GM19238 (cell line): ENCODE data around the gene VWA1.
A peak's percentile ranks its signal among the peaks of the same experiment; 100 is the strongest.
"Not testable (repeated sequence)": the region's sequence is repeated elsewhere in the genome, so short reads cannot be mapped to it uniquely, and the experiment has no call there.

Experiments
- DNase-seq: peaks from one replicate; pipeline ENCODE4 v3.0.0; 2011; ENCODE audit warnings: low spot score; ENCODE audit not compliant: insufficient read length

The VWA1 gene

DNA sequence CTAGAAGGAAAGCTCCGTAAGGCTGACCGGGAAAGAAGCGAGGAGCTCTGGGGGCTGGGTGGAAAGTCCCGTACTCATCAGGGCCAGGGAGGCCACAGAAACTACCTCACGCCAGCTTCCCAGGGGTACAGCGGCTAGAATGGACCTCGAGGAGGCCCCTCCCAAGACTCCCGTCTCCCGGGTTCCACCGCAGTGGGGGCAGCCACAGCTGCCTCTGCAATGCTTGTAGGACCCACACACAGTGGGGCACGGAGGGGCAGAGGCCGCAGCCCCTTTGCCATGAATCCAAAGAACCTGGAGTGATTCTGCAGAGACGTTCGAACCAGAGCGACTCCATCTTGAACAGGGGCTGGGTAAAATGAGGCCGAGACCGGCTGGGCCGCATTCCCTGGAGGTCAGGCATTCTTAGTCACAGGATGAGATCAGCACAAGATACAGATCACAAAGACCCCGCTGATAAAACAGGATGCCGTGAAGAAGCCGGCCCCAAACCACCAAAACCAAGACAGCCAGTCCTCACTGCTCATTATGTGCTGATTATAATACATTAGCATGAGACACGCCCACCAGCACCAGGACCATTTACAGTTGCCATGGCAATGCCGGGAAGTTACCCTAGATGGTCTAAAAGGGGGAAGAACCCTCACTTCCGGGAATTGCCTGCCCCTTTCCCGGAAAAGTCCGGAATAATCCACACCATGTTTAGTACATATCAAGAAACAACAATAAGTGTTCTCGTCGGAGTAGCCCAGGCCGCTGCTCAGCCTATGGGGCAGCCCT lies 12.8 kb upstream of the VWA1 start:
- DNase-seq = no peak

DNA sequence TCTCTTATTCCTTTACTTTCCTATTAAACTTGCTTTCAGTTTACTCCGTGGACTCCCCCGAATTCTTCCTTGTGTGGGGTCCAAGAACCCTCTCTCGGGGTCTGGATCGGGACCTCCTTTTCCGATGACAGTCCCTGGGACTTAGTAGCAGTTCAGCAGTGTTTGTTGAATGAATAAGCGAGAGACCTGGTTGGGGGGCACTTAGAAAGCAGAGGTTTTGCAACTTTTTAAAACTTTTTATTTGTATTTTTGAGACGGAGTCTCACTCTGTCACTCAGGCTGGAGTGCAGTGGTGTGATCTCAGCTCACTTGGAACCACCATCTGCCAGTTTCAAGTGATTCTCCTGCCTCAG lies 12.3 kb upstream of the VWA1 start:
- no peak for DNase-seq

- DNase-seq = no peak
Observed at GRCh38 chr1:1424707-1425106, 10.8 kb upstream of the VWA1 start.

DNA sequence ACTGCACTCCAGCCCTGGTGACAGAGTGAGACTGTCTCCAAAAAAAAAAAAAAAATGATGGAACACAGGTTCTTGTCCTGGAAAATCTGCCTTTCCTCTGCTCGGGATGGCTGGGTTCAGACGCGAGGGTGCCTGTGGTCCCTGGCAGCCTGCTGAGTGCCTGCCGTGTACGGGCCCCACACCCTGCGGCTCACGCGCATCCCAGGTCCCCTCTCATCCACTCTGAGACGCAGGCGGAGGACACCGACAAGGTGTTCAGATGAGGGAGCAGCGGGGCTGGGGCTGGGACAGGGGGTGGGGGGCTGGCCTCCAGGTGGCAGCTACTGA lies 10.1 kb upstream of the VWA1 start:
- DNase-seq = no peak

DNA sequence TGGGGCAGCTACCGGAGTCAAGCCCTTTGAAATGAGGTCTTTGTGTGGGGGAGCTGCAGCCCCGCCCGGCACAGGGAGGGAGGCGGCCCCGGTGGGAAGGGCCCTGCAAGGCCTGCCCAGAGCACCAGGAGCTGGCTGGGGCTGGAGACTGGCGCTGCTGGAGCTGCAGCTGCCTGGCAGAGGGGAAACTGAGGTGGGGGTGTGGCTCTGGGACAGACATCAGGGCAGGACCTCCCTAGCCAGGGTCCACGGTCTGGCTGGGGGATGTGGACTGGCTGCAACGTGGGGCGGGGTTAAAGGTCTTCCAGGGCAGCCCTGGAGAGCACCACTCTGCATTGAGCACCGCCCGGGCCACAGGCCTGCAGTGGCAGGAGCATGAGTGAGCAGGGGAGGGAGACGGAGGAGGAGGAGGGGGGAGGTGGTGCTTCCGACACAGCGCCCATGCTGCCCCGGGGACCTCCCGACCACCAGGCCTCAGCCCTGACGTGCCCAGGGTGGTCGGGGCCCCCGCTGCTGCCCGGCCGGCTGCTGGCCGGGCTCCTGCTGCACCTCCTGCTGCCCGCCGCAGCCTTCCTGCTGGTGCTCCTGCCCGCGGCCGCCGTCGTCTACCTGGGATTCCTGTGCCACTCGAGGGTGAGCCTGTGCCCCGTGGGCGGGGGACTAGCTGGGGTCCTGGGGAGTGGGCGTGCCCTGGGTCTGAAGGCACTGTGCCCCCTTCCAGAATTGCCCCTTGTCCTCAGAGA lies 9.6 kb upstream of the VWA1 start:
- no peak for DNase-seq

DNA sequence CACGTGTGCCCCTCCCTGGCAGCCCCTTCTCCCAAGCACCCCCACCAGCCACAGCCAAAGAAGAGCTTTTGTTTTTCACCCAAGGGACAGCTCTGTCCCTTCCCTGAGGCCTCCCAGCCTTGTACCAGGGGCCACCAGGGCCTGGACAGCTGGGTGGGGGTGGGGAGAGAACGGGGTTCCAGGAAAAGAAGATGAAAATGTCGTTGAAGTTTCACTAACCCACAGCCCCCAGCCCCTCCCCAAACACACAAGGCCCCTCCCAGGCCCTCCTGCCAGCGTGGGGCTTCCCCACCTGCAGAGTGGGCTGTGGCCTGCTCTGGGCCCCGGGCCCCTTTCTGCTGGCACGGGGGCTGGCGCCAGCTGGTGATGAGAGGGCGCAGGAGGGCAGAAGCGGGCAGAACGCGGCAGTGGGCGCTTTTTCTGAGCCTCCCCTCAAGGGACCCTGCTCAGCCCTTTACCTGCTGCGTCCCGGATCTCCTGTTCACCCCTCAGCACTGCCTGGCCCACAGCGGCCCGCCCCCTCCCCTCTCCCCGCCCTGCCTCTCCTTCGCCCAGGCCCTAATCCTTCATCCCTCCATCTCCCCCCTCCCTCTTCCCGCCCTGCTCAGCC lies 8.9 kb upstream of the VWA1 start:
- no peak for DNase-seq

DNA sequence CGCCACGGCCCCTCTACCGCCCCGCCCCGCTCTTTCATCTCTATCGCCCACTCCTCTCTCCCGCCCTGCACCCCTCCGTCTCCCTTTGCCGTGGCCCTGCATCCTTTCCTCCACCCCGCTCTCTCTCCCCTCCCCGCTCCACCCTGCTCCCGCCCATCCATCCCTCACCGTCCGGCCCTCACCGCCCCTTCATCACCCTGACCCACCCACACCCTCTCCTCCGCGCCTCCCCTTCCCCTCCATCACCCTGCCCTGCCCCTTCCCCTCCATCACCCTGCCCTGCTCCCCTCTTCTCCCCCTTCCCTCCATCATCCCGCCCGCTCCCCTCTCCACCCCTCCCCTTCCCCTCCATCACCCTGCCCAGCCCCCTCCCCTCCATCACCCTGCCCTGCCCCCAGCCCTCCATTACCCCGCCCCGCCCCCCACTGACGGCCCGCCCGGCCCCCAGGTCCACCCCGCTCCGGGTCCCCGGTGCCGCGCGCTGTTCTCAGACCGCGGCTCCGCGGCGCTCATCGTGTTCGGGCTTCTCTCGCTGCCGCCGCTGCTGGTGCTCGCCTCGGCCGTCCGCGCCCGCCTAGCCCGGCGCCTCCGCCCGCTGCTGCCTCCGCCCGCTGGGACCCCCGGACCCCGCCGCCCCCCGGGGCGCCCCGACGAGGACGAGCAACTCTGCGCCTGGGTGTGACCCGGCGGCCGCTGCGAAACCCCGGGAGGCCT lies 8.2 kb upstream of the VWA1 start:
- no peak for DNase-seq

- no peak for DNase-seq
Observed at GRCh38 chr1:1427820-1428148, 7.7 kb upstream of the VWA1 start.

DNA sequence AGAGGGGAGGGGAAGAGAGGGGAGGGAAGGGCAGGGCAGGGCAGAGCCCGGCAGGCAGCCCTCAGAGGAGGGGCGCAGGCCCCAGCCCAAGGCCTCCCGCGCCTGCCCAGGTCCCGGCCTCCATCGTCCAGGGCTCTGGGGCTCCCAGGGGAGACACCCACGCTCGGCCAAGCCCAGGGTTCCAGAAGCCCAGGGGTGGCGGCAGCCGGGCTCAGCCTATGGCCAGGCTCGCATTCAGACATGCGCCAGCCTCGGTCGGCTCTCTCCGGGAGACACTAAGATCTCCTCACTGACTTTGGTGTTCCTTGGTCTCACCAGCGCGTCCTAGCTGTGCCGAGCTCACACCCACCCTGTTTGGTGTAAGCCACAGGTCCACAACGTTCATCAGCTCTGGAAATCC lies 7.3 kb upstream of the VWA1 start:
- DNase-seq = no peak

GRCh38 chr1:1428967-1429366 lies 6.5 kb upstream of the VWA1 start:
- DNase-seq = not testable (repeated sequence)

DNA sequence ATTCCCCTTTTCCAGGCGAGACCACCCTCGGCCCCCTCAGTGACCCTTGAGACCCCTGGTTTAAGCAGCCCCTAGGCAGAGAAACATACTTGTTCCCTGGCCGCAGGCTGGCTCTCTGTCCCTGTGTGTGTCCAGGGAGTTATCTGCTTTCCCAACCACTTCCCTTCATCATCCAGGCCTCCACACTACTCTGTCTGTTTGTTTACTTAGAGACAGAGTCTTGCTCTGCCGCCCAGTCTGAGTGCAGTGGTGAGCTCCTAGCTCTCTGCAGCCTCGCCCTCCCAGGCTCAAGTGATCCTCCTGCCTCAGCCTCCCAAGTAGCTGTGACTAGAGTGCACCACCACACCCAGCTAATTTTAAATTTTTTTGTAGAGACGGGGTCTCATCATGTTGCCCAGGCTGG lies 5.8 kb upstream of the VWA1 start:
- no peak for DNase-seq

GRCh38 chr1:1430114-1430982 lies 5.1 kb upstream of the VWA1 start:
- no peak for DNase-seq

GRCh38 chr1:1430992-1431844 lies 4.3 kb upstream of the VWA1 start:
- no peak for DNase-seq

DNA sequence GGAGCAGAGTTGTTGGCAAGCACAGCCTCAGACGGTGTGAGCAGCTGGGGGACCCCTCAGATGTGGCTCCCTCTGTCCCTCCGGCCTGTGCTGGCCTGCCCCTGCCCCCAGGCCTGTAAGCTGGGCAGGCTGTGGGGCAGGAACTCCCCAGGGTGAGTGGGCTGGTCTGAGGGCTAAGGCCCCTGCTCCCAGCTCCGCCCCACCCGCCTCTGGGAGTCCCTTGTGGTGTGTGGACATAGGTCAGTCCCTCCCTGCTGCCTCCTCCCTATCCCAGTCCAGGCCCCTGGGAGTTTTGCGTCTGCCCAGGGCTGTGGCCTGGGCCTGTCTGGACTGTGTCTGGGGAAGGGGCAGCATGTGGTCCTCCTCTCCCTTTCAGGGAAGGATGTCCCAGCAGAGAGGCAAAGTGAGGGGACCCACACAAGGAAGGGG lies 3.6 kb upstream of the VWA1 start:
- peak; percentile 4 for DNase-seq

GRCh38 chr1:1432274-1432950 lies 3.1 kb upstream of the VWA1 start:
- DNase-seq = peak; percentile 7

DNA sequence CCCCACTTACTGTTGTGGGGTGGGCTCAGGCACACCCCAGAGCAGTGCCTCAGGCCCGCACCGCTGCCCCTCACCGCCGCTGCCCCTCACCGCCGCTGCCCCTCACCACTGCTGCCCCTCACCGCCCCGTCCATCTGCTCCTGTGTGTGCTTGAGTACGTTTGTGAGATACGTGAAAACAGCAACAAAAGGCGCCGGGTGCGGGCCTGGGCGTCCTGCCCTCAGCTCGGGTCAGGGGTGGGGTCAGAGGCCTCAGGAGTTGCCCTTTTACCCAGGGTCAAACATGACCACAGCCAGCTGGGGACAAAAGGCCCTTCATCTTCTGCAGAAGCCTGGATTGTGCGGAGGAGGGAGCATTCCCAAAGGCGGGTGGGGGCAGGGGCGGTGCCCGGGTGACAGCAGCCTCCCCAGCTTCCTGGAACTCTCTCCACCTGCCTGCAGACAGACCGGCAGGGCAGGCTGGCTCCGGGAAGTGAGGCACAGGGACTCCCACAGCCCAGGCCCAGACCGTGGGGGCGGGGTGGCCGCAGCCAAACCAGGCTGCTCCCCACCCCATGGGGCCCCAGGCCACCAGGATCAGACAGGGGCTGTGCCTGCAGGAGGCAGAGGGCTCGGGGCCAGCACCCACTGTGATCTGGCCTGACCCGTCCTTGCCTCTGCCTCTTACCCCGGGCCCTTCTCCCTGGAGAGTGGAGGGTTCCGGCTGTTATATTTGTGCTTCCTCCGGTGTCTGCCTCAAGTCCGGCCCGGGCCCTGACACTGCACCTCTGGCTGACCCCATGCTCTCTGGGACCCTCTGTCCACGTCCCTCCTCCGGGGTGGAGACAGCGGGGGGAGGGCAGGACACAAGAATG lies 2.3 kb upstream of the VWA1 start:
- peak; percentile 24 for DNase-seq

GRCh38 chr1:1433804-1434130 lies 1.7 kb upstream of the VWA1 start:
- DNase-seq = peak; percentile 24

- peak; percentile 46 for DNase-seq
Observed at GRCh38 chr1:1434131-1434823, 1.2 kb upstream of the VWA1 start.

GRCh38 chr1:1434824-1435105 lies 725 bp upstream of the VWA1 start:
- peak; percentile 11 for DNase-seq
